AG09319 (cell line): ENCODE results near the gene RYR3.

Source experiments
- DNase-seq: peaks from one replicate; pipeline ENCODE4 v3.0.0-alpha.2; 2010; ENCODE audit warnings: low read depth; ENCODE audit errors: extremely low read depth
- CTCF ChIP-seq: IDR thresholded peaks from 2 replicates; pipeline ENCODE4 v1.5.1; 2011; ENCODE audit warnings: low read depth, mild to moderate bottlenecking, inconsistent platforms, low read length, moderate library complexity

RYR3 gene

GRCh38 chr15:33636234-33636633 lies 325.5 kb downstream of the RYR3 start:
- DNase-seq = no peak
- no peak for TF ChIP-seq CTCF

- TF ChIP-seq CTCF = no peak
- no peak for DNase-seq
These were observed 326.2 kb downstream of the RYR3 start for GRCh38 chr15:33636958-33637357.

DNA sequence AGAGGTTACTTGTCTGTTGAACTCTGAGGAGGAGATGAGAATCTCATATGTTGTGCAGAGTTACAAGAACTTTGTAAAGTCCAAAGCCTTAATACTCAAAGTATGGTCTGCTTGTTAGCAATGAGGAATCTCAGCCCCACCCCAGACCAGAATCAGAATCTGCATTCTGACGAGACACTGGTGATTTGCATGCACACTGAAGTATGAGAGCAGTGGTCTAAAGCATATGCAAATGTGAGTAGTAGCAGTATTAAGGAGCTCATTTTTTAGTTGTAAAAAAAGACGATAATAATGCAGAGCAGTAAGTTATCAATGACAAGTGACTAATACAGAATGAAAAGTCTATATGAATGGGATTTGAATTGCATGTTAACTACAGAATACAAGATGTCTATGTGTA lies 327.7 kb downstream of the RYR3 start:
- TF ChIP-seq CTCF = no peak
- no peak for DNase-seq

DNA sequence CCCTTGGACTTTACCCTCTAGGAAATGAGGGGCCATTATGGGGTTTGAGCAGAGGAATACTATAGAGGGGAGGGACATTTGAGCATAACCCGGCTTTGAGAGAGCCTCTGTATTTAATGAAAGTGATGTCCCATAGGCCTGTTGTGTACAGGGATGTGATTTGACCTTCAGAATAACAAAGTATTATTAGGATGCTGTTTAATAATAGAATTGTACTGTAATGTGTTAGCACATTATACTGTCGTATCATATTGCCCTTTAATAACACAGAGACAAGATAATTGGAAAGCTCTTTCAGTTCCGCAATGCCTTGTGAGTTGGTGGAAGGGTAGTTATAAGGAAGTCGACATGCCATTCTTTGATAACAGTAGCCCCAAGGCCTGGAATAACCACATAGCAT lies 328.3 kb downstream of the RYR3 start:
- no peak for TF ChIP-seq CTCF
- DNase-seq = no peak

DNA sequence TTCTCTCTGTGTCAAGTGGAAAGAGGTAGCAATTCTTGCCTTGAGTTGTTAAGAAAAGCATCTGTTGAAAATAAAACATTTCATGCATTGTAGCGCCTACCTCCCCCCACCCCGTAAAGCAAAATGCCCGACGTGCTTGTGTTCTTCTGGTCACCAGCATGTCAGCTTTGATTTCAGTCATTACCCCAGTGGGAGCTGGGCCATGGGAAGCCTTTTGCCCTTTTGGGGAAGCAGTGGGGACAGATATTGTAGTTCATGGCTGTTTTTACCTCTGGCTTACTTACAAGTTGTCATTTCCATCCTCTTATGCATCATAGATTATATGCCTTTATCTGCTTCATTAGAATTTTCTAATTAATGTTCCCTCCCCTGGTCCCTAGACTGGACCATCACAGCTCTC lies 328.7 kb downstream of the RYR3 start:
- no peak for TF ChIP-seq CTCF
- no peak for DNase-seq

DNA sequence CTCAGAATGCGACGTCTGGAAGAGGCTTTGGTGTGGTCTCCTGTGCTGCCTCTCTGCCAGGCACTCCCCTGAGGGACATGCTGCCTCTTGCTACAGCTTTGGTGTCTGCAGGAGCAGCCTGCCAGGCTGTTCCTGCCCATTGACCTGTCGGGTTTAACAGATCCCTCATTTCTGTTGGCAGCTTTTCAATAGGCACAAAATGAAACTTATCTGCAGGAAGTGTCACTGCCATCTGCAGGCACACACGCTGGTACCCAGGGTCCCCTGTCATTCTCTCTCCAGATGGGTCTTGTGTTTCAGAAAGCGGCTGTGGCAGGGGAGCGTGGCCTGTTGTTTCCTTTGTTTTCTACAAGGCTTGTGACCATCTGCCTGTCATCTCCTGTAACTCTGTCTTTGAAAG lies 329.2 kb downstream of the RYR3 start:
- no peak for DNase-seq
- no peak for TF ChIP-seq CTCF

DNA sequence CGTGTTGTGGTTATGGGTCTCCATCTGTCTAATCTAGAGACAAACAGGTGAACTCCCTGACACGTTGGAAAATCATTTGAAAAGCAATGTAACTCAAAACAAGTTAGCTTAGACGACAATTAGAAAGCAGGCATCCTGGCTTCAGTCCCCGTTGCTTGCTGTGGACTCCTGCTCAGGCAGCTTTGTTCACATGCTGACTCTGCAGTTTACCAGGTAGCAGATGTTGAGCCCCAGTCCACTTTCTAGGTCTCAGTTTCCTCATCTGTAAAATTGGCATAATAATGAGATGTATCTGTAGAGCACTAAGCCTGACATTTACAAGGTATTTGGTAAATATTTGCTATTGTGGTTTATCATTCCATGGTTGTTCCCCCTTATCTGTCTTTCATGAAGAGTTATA lies 330.3 kb downstream of the RYR3 start:
- TF ChIP-seq CTCF = no peak
- no peak for DNase-seq
